GM12878 (cell line): Measurements from ENCODE around the gene USP2. TPM values are rescaled to one million over a fixed set of nuclear protein-coding genes. Genes with fewer than 3 reads are reported as not detected.

ENCODE experiments used
- ATAC-seq: fragments of 200-7000 bp; cut with Tn5 transposase; 3 replicates; pipeline ENCODE4 v1.9.1; 2020; ENCODE audit warnings: mild to moderate bottlenecking, moderate library complexity
- BruUV-seq: library from RNA; stranded (reverse); fragments of 400-500 nt; replicated peaks from 2 replicates; lab custom pipeline; 2021; lab: Mats Ljungman, UMichigan
- CTCF ChIA-PET: fragments of 300-600 bp; sonication (Branson Sonifier 250); formaldehyde crosslinking; extraction: SDS; loops from one replicate; lab custom pipeline; 2021; ENCODE audit warnings: inconsistent platforms; lab: Yijun Ruan, JAX
- POLR2A ChIA-PET: fragments of 350-600 bp; formaldehyde crosslinking; extraction: SDS; loops from one replicate; lab custom pipeline; 2021; ENCODE audit warnings: inconsistent platforms; lab: Charles Lee
- RAD21 ChIA-PET: fragments of 300-600 bp; sonication (Branson Sonifier 250); formaldehyde crosslinking; loops from one replicate; lab custom pipeline; 2023; ENCODE audit warnings: antibody characterized with exemption; ENCODE audit not compliant: unreplicated experiment; lab: Charles Lee
- SMC1A ChIA-PET: fragments of 300-600 bp; sonication (Branson Sonifier 250); formaldehyde crosslinking; loops from one replicate; lab custom pipeline; 2023; ENCODE audit not compliant: unreplicated experiment, uncharacterized antibody; lab: Charles Lee
- DNase-seq: peaks from one replicate; pipeline ENCODE4 v3.0.0-alpha.2; 2011; ENCODE audit warnings: low read depth, low spot score
- FAIRE-seq: peaks from 3 replicates; lab custom pipeline; 2011; peaks lifted over from hg19 to GRCh38; lab: Jason Lieb, UNC
- H2AFZ ChIP-seq: 2 replicates; pipeline ENCODE4 v1.6.0; 2011; ENCODE audit warnings: low read depth, low read length, control low read depth; ENCODE audit not compliant: control insufficient read depth
- H3K27ac ChIP-seq: 2 replicates; pipeline ENCODE4 v1.5.1; 2011; ENCODE audit warnings: control low read depth; ENCODE audit not compliant: control insufficient read depth, insufficient read depth
- H3K27me3 ChIP-seq, 2 experiments: replicated peaks in 1 of 2; 2 replicates each; pipeline versions ENCODE4 v1.6.0 to v1.6.1; 2011; ENCODE audit warnings: low read length in 1 of 2; ENCODE audit not compliant: control insufficient read depth in 2 of 2, insufficient read depth in 2 of 2
- H3K36me3 ChIP-seq, 2 experiments: 2 replicates each; pipeline ENCODE4 v1.5.1; 2011; ENCODE audit warnings: low read length in 1 of 2; ENCODE audit not compliant: control insufficient read depth in 2 of 2, insufficient read depth in 2 of 2
- H3K4me1 ChIP-seq: 2 replicates; pipeline ENCODE4 v1.6.1; 2011; ENCODE audit warnings: mild to moderate bottlenecking, low read length, moderate library complexity, mixed read lengths; ENCODE audit not compliant: control insufficient read depth, insufficient read depth
- H3K4me2 ChIP-seq: 2 replicates; pipeline ENCODE4 v1.6.0; 2011; ENCODE audit warnings: control low read depth; ENCODE audit not compliant: control insufficient read depth, insufficient read depth
- H3K4me3 ChIP-seq: fragments of 200-600 bp; sonication (generic); 2 replicates; pipeline ENCODE4 v1.5.1; 2016
- H3K79me2 ChIP-seq: 2 replicates; pipeline ENCODE4 v1.6.0; 2011; ENCODE audit warnings: low read length; ENCODE audit not compliant: control insufficient read depth, insufficient read depth
- H3K9ac ChIP-seq: 2 replicates; pipeline ENCODE4 v1.8.0; 2011; ENCODE audit warnings: low read length, control low read depth, mixed read lengths; ENCODE audit not compliant: control insufficient read depth, insufficient read depth
- H3K9me3 ChIP-seq: replicated peaks from 3 replicates; pipeline ENCODE4 v1.5.1; 2011; ENCODE audit warnings: mild to moderate bottlenecking, low read length; ENCODE audit not compliant: control insufficient read depth, insufficient read depth
- H4K20me1 ChIP-seq: 2 replicates; pipeline ENCODE4 v1.6.0; 2011; ENCODE audit not compliant: control insufficient read depth, insufficient read depth
- NRF1 ChIP-seq: conservative IDR thresholded peaks from 2 replicates; pipeline ENCODE4 v1.6.1; 2011; ENCODE audit warnings: mild to moderate bottlenecking, low read depth, low read length, improper control_type of control experiment
- WGBS: methylation state at CpG from one replicate; pipeline ENCODE4 v1.1.6; 2016; ENCODE audit warnings: low lambda C conversion rate; ENCODE audit not compliant: insufficient replicate concordance, insufficient coverage; ENCODE audit errors: missing lambda C conversion rate; 5-methylcytosine and 5-hydroxymethylcytosine counted together
- in situ Hi-C: fragments of 300-500 bp; cut with MboI; formaldehyde crosslinking; loops from 9 replicates; pipeline ENCODE4 v1.14.3; 2018; ENCODE audit warnings: mixed read lengths
- intact Hi-C: fragments of 100-400 bp; cut with micrococcal nuclease; formaldehyde crosslinking; loops from one replicate; pipeline ENCODE4 v1.14.2; 2022; ENCODE audit not compliant: unreplicated experiment
- polyA plus RNA-seq, 11 experiments: library from polyadenylated mRNA; depleted of rRNA in 4 of 11; unstranded in 6 of 11; stranded (reverse) in 5 of 11; fragments of >200 nt; fragmentation: Nextera tagmentation in 4 of 11; fragmentation: Illumina TruSeq in 1 of 11; extraction: Ambion mirVana in 4 of 11; extraction: Trizol in 1 of 11; gene quantifications; 1 replicate in 1 of 11; 2 replicates in 10 of 11; pipeline versions ENCODE4 v1.2.1 to v1.2.3, GENCODE V29; 2011 to 2016; ENCODE audit warnings: inconsistent platforms in 2 of 11, missing spikeins in 2 of 11, low read depth in 1 of 11
- total RNA-seq, 4 experiments: library from RNA; depleted of rRNA in 3 of 4; stranded (reverse); fragments of >200 nt in 3 of 4; fragmentation: Illumina TruSeq in 1 of 4; extraction: Trizol in 1 of 4; gene quantifications; 2 replicates each; pipeline versions ENCODE4 v1.2.1 to v1.2.3, GENCODE V29; 2013 to 2021
- TF ChIP-seq, protein P1 (sequence below): IDR thresholded peaks from 2 replicates; pipeline ENCODE4 v1.6.1; 2012; ENCODE audit warnings: low read length, inconsistent platforms

The USP2 gene
- total and polyA plus RNA-seq, 10 of the 15 experiments (the other 5 are each of a cell fraction or from before 2014, with no cell fraction given): 0.03 to 0.13 (median 0.06) TPM; not detected in 4

DNA sequence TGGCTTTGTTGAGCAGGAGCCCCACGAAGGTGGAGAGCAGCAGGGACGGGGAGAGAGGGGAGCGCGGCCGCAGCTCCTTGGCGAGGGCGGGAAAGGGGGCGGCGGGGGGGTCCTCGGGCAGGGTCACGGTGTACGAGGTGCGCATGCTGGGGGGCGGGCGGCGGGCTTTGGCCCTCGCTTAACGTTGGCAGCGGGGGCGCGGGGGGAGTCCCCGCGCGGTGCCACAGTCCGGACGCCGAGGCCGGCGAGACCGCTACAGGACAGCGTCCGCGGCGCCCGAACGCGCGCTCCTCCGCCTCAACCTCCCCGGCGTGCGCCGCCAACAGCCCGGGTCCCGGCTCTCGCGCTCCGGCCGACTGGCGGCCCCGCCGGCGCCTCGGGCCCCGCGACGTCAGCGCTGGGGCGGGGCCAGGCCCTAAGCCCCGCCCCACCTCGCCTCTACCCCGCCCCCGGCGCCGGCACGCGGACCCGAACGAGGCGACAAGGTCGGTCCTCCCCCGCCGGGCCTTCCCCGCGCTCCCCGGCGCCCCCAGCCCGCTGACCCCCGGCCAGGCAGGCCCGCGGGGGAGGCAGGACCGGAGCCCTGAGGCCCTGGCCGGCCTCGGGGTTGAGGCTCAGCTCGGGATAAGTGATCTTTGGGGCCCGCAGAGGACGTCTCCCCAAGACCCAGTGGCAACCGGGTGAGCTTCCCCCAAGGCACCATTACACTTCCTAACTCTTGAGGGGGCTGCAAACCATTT lies 17.5 kb downstream of the USP2 start:
- H3K4me1 ChIP-seq: peaks cover 7% of the 10 kb centered on the region
- no TSS peak for BruUV-seq

More for the DNA sequence above, 17.5 kb downstream of the USP2 start:
- in situ Hi-C loops (no loop called here), intact Hi-C loops (no loop called here)
- RAD21 ChIA-PET: no interaction called here
- CTCF ChIA-PET: interaction anchor here (0.6 to 1.9 kb wide), 7 partner anchors 8 to 744 kb away, joined by 3 to 8 read pairs (median 3); partner anchors contain the start of genes C1QTNF5 and USP2
- TF ChIP-seq NRF1: no peak
- TF ChIP-seq, protein P1, sequence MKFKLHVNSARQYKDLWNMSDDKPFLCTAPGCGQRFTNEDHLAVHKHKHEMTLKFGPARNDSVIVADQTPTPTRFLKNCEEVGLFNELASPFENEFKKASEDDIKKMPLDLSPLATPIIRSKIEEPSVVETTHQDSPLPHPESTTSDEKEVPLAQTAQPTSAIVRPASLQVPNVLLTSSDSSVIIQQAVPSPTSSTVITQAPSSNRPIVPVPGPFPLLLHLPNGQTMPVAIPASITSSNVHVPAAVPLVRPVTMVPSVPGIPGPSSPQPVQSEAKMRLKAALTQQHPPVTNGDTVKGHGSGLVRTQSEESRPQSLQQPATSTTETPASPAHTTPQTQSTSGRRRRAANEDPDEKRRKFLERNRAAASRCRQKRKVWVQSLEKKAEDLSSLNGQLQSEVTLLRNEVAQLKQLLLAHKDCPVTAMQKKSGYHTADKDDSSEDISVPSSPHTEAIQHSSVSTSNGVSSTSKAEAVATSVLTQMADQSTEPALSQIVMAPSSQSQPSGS: no peak
- POLR2A ChIA-PET: interaction anchor here (1.0 kb wide), 1 partner anchor 8 kb away, joined by 3 read pairs; no protein-coding TSS in a partner anchor
- Histone ChIP-seq H3K9ac (no peak overlapping the region), H3K9me3 (no peaks in the 10 kb centered on the region), H3K4me2 (no peak overlapping the region), H3K36me3 (no peaks in the 10 kb centered on the region), H3K27ac (no peak overlapping the region), H2AFZ (no peak overlapping the region), H3K79me2 (no peaks in the 10 kb centered on the region), H4K20me1 (no peaks in the 10 kb centered on the region), H3K27me3 (peaks cover 4 to 9% of the 10 kb centered on the region in 2 experiments; a peak in 3 of 4 replicates), H3K4me3 (no peak overlapping the region)
- 23% methylated on average over 6 of the region's 88 CpGs for WGBS
- FAIRE-seq: no peak
- SMC1A ChIA-PET: no interaction called here
- ATAC-seq: peak; percentile 53
- no peak for DNase-seq
